Chondrocyte (in vitro differentiated cells): ENCODE results near the gene PPT2. TPM values are rescaled to one million over a fixed set of nuclear protein-coding genes. Genes with fewer than 3 reads are reported as not detected.

Experiments
- DNase-seq: peaks from one replicate; pipeline ENCODE4 v3.0.0; 2021; ENCODE audit warnings: mixed read lengths, low spot score
- H3K27ac Mint-ChIP-seq: one replicate; pipeline ENCODE4 v1.8.0; 2021; ENCODE audit warnings: mild to moderate bottlenecking, moderate library complexity, mixed read lengths; ENCODE audit not compliant: unreplicated experiment
- H3K27me3 Mint-ChIP-seq: 2 replicates; pipeline ENCODE4 v1.8.0; 2021; ENCODE audit warnings: low read depth, mixed read lengths
- H3K36me3 Mint-ChIP-seq: 2 replicates; pipeline ENCODE4 v1.8.0; 2021; ENCODE audit warnings: low read depth, mixed read lengths
- H3K4me1 Mint-ChIP-seq: 2 replicates; pipeline ENCODE4 v1.8.0; 2021; ENCODE audit warnings: low read depth, mild to moderate bottlenecking, mixed read lengths
- H3K4me3 Mint-ChIP-seq: one replicate; pipeline ENCODE4 v1.8.0; 2021; ENCODE audit warnings: mild to moderate bottlenecking, moderate library complexity, mixed read lengths; ENCODE audit not compliant: unreplicated experiment
- H3K9me3 Mint-ChIP-seq: 2 replicates; pipeline ENCODE4 v1.8.0; 2021; ENCODE audit warnings: low read depth, mixed read lengths
- total RNA-seq: library from RNA; stranded (reverse); gene quantifications from 3 replicates; pipeline ENCODE4 v1.2.1, GENCODE V29; 2021
- TF ChIP-seq, protein P1 (sequence below): fragments of 200-600 bp; sonication (generic); IDR thresholded peaks from 2 replicates; pipeline ENCODE4 v1.5.0; 2021; ENCODE audit warnings: antibody characterized with exemption, mild to moderate bottlenecking, moderate library complexity

The PPT2 gene
- total RNA-seq, 1 donor from 2014 or later = 35.8 TPM

DNA sequence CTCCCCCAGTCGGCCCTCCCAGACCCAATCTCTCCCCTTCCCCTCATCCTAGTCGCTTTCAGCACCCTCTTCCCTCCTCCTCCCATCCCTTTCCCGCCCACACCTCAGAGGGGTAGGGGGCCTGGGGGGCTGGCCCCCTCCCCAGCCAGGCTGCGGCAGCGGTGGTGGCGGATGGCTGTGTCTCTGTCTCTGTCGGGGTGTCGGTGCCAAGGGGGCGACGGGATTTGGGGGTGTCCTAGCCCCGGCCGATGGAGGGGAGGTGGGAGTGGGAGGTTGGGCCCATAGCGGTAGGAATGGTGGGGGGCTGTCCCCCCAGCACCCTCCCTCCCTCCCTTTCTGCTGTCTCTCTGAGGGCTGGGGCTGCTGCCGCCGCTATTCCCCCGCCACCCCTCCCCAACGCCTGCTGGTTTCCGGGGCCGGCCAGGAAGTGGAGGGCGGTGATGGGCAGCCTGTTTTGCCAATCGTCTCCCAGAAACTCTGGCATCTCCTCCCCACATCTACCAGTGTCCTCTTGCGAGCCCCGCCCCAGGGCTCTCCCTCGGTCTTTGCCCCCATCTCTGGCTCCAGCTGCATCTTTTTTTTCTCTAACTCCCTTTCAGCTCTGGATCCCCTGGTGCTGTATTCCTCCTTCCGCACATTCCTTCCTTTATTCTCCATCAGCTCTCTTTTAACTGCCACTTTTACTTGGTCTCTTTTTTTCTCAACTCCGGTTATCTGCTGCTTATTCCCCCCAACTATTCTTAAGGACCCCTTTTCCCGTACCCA, 22.0 kb downstream of the PPT2 start, which contains the start of gene AGPAT1:
AGPAT1 (minus strand) TSS at position 374 of the 765 bp plus-strand sequence. CDS start 4,588 bp downstream, outside the sequence.
- Mint-ChIP-seq H3K36me3 (peaks cover 11% of the 10 kb centered on the region), H3K4me1 (peaks cover 66% of the 10 kb centered on the region)
- peak; percentile 99 for DNase-seq

DNA sequence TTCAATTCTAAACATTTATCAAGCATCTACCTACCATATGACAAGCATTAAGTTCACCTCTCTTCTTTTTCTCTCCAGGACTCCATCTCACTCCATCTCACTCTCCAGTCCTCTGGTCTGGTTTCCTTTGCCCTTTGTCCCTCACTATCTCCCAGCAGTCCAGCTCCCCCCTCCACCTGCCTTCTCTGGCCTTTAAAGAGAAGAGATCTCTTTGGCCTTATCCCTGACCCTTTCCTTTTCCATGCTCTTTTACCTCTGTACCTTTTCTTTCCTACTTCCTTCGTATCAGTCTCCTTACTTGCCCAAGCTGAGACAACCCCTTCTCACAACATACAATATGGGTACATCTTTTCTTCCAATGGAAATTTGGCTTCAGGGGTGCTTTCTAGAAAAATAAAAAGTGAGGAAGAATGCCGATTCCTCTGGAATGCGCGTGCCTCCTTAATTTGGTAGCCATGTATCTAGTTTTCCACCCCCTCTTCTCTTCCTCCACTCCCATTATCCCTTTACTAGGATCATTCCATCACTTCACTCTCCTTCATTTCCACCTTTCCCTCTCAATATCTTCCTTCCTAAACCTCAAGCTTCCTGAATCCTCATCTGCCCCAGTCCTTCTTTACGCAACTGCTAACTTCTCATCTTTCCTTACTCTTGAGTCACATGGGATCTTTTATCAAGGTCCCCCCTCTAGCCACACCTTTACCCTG, 22.7 kb downstream of the PPT2 start:
- H3K36me3 Mint-ChIP-seq = peaks cover 7% of the 10 kb centered on the region
- peaks cover 66% of the 10 kb centered on the region for H3K4me1 Mint-ChIP-seq
- peak overlapping the region; percentile 94 for H3K27ac Mint-ChIP-seq

More for the DNA sequence above, 22.0 kb downstream of the PPT2 start, which contains the start of gene AGPAT1:
- TF ChIP-seq, protein P1, sequence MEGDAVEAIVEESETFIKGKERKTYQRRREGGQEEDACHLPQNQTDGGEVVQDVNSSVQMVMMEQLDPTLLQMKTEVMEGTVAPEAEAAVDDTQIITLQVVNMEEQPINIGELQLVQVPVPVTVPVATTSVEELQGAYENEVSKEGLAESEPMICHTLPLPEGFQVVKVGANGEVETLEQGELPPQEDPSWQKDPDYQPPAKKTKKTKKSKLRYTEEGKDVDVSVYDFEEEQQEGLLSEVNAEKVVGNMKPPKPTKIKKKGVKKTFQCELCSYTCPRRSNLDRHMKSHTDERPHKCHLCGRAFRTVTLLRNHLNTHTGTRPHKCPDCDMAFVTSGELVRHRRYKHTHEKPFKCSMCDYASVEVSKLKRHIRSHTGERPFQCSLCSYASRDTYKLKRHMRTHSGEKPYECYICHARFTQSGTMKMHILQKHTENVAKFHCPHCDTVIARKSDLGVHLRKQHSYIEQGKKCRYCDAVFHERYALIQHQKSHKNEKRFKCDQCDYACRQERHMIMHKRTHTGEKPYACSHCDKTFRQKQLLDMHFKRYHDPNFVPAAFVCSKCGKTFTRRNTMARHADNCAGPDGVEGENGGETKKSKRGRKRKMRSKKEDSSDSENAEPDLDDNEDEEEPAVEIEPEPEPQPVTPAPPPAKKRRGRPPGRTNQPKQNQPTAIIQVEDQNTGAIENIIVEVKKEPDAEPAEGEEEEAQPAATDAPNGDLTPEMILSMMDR = no peak
- Mint-ChIP-seq H3K4me3 (peak within 1 kb of the TSS; percentile 81), H3K9me3 (no peaks in the 10 kb centered on the region), H3K27me3 (no peaks in the 10 kb centered on the region), H3K27ac (peak within 1 kb of the TSS; percentile 94)

DNA sequence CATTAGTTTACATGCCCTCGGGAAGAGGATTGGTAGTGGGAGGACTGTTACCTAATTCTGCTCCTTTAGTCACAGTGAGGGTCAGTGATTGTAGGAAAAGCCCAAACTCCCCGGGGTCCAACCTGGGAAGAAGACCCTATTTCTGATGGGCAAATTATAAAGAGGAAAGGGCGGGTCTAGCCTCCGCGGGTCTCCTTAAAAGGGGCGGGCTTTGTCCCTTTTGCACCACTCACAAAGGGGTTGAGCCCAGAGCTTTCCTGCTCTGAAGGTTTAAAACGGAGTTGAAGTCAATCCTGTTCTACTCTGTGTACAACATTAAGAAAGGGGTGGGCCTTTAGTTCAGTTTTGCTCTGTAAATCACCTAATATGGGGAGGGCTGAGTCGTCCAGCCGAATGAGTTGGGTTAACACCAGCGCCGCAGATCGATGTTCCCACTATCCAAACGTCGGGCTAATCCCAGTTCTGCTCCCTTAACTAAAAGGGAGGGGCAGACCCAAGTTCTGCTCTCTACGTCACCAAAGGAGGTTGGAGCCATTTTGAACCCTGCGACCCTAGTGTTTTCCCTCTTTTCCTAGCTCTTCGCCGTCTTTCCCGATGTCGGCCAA, 23.3 kb downstream of the PPT2 start:
- Mint-ChIP-seq H3K4me3 (peak overlapping the region; percentile 81), H3K27me3 (no peaks in the 10 kb centered on the region), H3K9me3 (no peaks in the 10 kb centered on the region), H3K4me1 (peaks cover 66% of the 10 kb centered on the region), H3K36me3 (peaks cover 7% of the 10 kb centered on the region), H3K27ac (peak overlapping the region; percentile 94)
- DNase-seq = peak; percentile 44
- TF ChIP-seq, protein P1 = no peak

More for the DNA sequence above, 22.7 kb downstream of the PPT2 start:
- no peaks in the 10 kb centered on the region for H3K9me3 Mint-ChIP-seq
- peak overlapping the region; percentile 81 for H3K4me3 Mint-ChIP-seq
- TF ChIP-seq, protein P1 = no peak
- H3K27me3 Mint-ChIP-seq = no peaks in the 10 kb centered on the region
- peak; percentile 5 for DNase-seq

DNA sequence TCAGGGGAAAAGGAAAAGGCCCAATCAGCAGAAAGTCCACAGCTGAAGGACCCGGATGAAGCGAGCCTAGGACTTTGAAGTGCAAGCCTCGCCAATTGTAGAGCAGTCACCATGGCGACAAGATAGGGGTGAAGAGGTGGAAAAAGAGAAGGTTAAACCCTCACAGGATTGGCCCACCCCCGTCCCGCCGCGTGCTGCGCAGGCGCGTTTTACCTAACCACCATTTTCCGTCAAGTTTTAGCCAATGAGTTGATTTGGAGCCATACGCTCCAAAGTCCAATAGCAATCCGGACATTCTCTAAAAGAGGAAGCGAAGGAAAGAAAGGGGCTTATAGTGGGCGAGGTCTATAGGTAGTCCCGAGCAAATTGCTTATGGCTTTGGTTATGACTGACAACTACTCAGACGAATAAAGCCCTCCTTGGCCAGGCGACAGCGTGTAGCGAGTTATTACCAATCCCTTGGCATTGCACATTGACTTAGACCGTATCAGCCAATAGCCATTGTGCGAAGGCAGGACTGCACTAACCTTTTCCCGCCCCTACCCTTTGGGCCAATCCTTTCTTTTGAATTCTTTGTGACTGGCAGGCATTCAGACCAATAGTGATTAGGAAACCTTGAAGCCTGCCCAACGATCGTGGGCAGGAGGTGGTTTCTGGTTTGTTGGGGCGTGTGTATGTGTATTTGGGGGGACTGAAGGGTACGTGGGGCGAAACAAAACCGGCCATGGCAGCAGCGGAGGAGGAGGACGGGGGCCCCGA, 24.0 kb downstream of the PPT2 start, which contains the start of gene RNF5:
RNF5 (plus strand) TSS at position 618 of the 759 bp plus-strand sequence; CDS start at position 725, 107 bp downstream.
- Mint-ChIP-seq H3K9me3 (no peaks in the 10 kb centered on the region), H3K4me1 (peaks cover 61% of the 10 kb centered on the region), H3K36me3 (peaks cover 7% of the 10 kb centered on the region), H3K27ac (peak within 1 kb of the TSS; percentile 94), H3K27me3 (no peaks in the 10 kb centered on the region), H3K4me3 (peak within 1 kb of the TSS; percentile 81)
- peak; percentile 95 for DNase-seq
- TF ChIP-seq, protein P1 = no peak
